ENCODE results near the gene FOXK1. TPM values are rescaled to one million over a fixed set of nuclear protein-coding genes. Genes with fewer than 3 reads are reported as not detected.

FOXK1 gene
- total and polyA plus RNA-seq, 7 donors: 1.8 to 47.1 (median 17.1) TPM

DNA sequence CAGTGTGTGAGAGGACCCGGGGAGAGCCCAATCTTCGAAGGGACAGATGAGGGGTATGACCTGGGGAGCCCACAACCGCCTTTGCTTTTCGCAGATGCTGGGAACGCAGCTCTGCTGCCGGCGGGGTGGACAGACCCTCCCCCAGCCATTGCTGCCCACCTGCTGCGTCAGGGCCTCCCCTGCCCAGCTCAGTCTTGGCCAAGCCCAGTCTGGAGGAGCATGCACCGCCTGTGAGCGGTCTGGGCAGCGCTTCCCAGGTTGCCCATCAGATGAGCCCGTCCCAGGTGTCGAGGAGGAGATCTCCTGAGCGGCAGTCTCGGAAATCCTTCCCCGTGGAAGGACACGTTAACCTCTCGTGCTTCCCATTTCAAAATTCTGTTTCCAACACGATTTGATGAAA, 76.0 kb downstream of the FOXK1 start:
- intact Hi-C loops (cut with DNase I): no loop called here
- 97% methylated on average over 19 of the region's 19 CpGs for WGBS, 2 donors
- Histone ChIP-seq H3K4me3 (no peak overlapping the region), H3K36me3 (peaks cover 57 to 88% (median 87%) of the 10 kb centered on the region in 4 donors), H3K9me3 (no peaks in the 10 kb centered on the region), H3K4me1 (peaks cover 0 to 15% (median 12%) of the 10 kb centered on the region in 4 donors), H3K27me3 (no peaks in the 10 kb centered on the region), H3K27ac (no peak overlapping the region)
- DNase-seq: no peak
- TF ChIP-seq POLR2A (IDR thresholded peaks at IDR 0.05) (no peak), EP300 (IDR thresholded peaks at IDR 0.05) (no peak), POLR2AphosphoS5 (IDR thresholded peaks at IDR 0.05) (no peak)
- TF ChIP-seq, protein P1, sequence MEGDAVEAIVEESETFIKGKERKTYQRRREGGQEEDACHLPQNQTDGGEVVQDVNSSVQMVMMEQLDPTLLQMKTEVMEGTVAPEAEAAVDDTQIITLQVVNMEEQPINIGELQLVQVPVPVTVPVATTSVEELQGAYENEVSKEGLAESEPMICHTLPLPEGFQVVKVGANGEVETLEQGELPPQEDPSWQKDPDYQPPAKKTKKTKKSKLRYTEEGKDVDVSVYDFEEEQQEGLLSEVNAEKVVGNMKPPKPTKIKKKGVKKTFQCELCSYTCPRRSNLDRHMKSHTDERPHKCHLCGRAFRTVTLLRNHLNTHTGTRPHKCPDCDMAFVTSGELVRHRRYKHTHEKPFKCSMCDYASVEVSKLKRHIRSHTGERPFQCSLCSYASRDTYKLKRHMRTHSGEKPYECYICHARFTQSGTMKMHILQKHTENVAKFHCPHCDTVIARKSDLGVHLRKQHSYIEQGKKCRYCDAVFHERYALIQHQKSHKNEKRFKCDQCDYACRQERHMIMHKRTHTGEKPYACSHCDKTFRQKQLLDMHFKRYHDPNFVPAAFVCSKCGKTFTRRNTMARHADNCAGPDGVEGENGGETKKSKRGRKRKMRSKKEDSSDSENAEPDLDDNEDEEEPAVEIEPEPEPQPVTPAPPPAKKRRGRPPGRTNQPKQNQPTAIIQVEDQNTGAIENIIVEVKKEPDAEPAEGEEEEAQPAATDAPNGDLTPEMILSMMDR (IDR thresholded peaks at IDR 0.05): no peak

DNA sequence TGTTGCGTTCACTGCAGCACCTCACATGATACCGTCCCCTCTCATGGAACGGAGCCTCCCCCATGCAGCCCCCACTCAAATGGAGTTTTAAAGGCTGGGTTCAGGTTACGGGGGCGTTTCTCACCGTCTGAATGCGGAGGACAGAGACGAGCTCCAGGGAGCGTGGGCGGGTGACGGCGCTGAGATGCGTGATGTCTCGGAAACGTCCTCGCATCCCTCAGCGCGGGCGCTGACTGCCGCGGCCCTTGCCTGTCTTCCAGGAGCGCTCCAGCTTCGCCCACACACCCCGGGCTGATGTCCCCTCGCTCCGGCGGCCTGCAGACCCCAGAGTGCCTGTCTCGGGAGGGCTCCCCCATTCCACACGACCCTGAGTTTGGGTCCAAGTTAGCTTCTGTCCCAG, 76.7 kb downstream of the FOXK1 start:
- H3K4me1 ChIP-seq: peaks cover 0 to 15% (median 7%) of the 10 kb centered on the region in 4 donors
- peaks cover 64 to 95% (median 93%) of the 10 kb centered on the region in 4 donors for H3K36me3 ChIP-seq
- H3K27me3 ChIP-seq: no peaks in the 10 kb centered on the region
- 97% methylated on average over 29 of the region's 29 CpGs for WGBS, 2 donors
- no peak overlapping the region for H3K27ac ChIP-seq
- intact Hi-C loops (cut with DNase I): no loop called here
- no peak for DNase-seq
- no peak for TF ChIP-seq POLR2A (IDR thresholded peaks at IDR 0.05)
- TF ChIP-seq, protein P1 (IDR thresholded peaks at IDR 0.05): no peak
- H3K9me3 ChIP-seq: no peaks in the 10 kb centered on the region
- no peak overlapping the region for H3K4me3 ChIP-seq

DNA sequence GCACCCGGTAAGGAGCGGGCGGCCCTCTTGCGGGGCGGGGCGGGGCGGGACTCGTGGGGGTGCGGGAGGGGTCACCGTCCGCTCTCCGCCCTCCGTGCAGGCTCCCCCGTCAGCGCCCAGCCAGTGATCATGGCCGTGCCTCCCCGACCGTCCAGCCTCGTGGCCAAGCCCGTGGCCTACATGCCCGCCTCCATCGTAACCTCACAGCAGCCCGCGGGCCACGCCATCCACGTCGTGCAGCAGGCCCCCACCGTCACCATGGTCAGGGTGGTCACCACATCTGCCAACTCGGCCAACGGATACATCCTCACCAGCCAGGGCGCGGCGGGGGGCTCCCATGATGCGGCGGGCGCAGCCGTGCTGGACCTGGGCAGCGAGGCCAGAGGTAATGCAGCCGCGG, 77.1 kb downstream of the FOXK1 start:
- Histone ChIP-seq H3K27me3 (no peaks in the 10 kb centered on the region), H3K27ac (no peak overlapping the region), H3K4me1 (peaks cover 0 to 15% (median 5%) of the 10 kb centered on the region in 4 donors), H3K36me3 (peaks cover 68 to 99% (median 97%) of the 10 kb centered on the region in 4 donors), H3K4me3 (no peak overlapping the region), H3K9me3 (no peaks in the 10 kb centered on the region)
- intact Hi-C loops (cut with DNase I): no loop called here
- WGBS, 2 donors: 96 to 97% methylated on average over 40 of the region's 40 CpGs
- TF ChIP-seq, protein P1 (IDR thresholded peaks at IDR 0.05): no peak
- TF ChIP-seq POLR2AphosphoS5 (IDR thresholded peaks at IDR 0.05): no peak
- DNase-seq: no peak

DNA sequence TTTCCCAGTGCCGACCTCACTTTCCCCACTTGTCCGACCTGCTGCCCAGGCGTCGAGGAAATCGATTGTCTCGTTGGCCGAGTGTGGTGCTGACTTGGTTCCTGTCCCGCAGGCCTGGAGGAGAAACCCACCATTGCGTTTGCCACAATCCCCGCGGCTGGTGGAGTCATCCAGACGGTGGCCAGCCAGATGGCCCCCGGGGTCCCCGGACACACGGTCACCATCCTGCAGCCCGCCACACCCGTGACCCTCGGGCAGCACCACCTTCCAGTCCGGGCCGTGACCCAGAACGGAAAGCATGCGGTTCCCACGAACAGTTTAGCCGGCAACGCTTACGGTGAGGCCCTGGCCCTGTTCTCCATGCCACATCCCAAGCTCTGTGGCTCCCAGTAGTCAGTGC, 78.9 kb downstream of the FOXK1 start:
- peaks cover 62 to 89% (median 79%) of the 10 kb centered on the region in 4 donors for H3K36me3 ChIP-seq
- intact Hi-C loops (cut with DNase I): no loop called here
- 96 to 97% methylated on average over 26 of the region's 26 CpGs for WGBS, 2 donors
- no peak overlapping the region for H3K27ac ChIP-seq
- H3K9me3 ChIP-seq: no peaks in the 10 kb centered on the region
- H3K27me3 ChIP-seq: no peaks in the 10 kb centered on the region
- no peak overlapping the region for H3K4me3 ChIP-seq
- peaks cover 0 to 28% (median 20%) of the 10 kb centered on the region in 4 donors for H3K4me1 ChIP-seq
- no peak for TF ChIP-seq EP300 (IDR thresholded peaks at IDR 0.05)
- TF ChIP-seq POLR2AphosphoS5 (IDR thresholded peaks at IDR 0.05): no peak
- no peak for DNase-seq

DNA sequence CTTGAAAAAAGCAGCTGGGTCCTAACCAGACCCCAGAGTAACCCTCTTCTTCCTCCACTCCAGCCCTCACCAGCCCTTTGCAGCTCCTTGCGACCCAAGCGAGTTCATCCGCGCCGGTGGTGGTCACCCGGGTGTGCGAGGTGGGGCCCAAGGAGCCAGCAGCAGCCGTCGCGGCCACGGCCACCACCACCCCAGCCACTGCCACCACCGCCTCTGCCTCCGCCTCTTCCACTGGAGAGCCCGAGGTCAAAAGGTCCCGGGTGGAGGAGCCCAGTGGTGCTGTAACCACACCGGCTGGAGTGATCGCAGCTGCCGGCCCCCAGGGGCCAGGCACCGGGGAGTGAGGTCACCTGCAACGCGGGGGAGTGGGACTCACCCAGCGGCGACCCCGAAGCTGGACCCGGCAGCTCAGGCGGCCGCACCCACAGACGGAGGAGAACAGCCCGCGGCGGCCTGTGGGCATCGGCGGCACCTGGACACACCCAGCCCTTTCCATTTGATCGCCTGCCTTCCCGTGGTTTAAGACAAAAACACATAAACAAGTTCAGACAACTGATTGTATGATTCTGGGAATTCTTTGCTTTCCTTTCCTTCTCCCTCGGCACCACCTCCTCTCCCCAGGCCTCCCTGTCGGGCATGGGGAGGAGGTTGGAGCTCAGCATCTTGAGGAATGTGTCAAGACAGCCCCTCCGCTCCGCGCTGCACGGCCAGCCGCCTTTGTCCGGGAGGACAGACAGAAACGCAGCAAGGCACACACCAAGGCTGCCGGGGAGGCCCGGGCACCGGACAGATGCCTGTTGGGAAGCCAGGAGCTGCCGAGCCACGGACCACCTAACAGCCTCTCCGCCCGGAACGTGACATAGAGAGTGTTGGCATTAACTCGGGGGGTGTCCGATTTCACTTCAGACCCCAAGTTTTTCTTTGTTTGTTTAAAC, 80.3 kb downstream of the FOXK1 start:
- H3K4me1 ChIP-seq: peaks cover 0 to 35% (median 29%) of the 10 kb centered on the region in 4 donors
- H3K9me3 ChIP-seq: no peaks in the 10 kb centered on the region
- intact Hi-C loops (cut with DNase I): no loop called here
- TF ChIP-seq, protein P1 (IDR thresholded peaks at IDR 0.05): no peak
- TF ChIP-seq EP300 (IDR thresholded peaks at IDR 0.05) (no peak), POLR2AphosphoS5 (IDR thresholded peaks at IDR 0.05) (no peak), POLR2A (IDR thresholded peaks at IDR 0.05) (no peak)
- H3K4me3 ChIP-seq: no peak overlapping the region
- H3K27me3 ChIP-seq: no peaks in the 10 kb centered on the region
- WGBS, 2 donors: 96% methylated on average over 54 of the region's 54 CpGs
- no peak overlapping the region for H3K27ac ChIP-seq
- DNase-seq: peak; percentile 66
- H3K36me3 ChIP-seq: peaks cover 56 to 75% (median 65%) of the 10 kb centered on the region in 4 donors

Measured in sigmoid colon (tissue), 7 donors.